GM10266 (cell line): ENCODE data around the gene CST3.

Experiments
- DNase-seq: peaks from one replicate; pipeline ENCODE4 v3.0.0; 2012; ENCODE audit errors: extremely low spot score
- TF ChIP-seq, protein P1 (sequence below): IDR thresholded peaks from 2 replicates; pipeline ENCODE4 v1.5.1; 2012; ENCODE audit warnings: mild to moderate bottlenecking, low read depth; ENCODE audit not compliant: control insufficient read depth, insufficient read depth; ENCODE audit errors: missing control alignments

Gene CST3

DNA sequence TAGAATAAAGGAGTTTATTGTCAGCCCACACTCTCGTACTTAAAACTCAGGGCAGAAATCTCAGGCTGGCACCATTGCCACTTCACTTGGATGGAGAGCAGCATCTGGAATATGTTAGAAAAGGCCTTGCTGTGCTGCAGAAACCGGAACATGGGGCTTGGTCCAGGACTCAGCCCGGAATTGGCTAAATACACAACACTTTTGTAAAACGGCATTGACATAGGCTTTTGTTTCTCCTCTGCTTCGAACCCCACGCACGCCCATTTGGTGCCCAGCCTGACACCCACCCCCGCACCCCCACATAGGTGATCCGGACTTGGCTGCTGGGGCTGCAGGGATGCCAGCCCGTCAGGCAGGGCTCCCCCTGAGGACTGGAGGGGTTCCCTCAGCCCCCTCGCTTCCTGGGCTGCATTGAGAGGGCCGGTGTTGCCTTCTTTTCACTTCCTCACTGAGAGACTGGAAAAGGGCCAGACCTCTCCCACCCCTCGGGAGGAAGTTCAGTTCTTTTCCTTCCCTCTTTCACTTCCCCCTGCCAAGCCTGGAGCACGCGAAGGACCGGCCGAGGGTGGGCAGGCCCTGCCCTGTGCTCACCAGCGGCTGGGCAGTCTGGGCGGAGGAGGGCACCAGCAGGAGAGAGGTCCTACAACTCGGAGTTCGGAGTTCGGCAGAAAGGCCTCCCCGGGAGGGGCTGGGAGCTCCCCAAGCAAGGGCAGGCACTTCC lies 17.9 kb upstream of the CST3 start:
- TF ChIP-seq, protein P1, sequence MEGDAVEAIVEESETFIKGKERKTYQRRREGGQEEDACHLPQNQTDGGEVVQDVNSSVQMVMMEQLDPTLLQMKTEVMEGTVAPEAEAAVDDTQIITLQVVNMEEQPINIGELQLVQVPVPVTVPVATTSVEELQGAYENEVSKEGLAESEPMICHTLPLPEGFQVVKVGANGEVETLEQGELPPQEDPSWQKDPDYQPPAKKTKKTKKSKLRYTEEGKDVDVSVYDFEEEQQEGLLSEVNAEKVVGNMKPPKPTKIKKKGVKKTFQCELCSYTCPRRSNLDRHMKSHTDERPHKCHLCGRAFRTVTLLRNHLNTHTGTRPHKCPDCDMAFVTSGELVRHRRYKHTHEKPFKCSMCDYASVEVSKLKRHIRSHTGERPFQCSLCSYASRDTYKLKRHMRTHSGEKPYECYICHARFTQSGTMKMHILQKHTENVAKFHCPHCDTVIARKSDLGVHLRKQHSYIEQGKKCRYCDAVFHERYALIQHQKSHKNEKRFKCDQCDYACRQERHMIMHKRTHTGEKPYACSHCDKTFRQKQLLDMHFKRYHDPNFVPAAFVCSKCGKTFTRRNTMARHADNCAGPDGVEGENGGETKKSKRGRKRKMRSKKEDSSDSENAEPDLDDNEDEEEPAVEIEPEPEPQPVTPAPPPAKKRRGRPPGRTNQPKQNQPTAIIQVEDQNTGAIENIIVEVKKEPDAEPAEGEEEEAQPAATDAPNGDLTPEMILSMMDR: no peak
- no peak for DNase-seq

DNA sequence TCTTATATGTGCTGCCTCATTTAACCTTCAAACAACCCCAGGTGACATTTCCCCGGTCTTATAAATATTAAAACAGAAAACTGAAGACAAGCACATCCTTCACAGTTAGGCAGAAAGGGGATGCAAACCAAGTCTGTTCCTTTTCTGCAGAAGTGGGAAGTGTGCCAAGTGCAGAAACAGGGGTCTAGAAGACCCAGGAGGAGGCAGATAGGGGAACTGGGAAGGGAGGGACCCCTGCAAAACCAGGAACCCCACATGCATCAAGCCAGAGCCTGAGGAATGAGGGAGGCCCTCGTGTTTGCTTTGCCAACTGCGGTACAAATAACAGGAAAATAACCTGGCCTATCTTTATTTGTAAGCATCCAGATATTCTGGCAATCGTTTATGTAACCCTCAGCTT lies 17.0 kb upstream of the CST3 start:
- TF ChIP-seq, protein P1: no peak
- no peak for DNase-seq

DNA sequence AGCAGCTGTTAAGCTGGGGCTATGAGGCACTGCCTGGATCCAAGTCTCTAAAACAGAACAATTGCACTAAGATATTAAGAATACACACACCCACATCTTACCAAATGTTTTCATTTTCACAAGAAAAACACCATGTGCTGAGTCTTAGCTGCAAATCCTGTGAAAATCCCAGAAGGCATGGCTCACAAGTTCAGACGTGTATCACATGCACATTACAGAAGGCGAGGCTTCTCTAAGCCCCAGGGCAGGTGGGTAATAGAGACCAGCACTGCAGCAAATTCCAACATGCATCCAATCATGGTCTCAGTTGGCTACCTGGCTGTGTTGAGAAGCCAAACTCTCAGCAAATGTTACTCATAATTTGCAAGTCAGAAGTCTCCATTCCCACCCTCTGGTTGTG lies 16.2 kb upstream of the CST3 start:
- TF ChIP-seq, protein P1: no peak
- no peak for DNase-seq

DNA sequence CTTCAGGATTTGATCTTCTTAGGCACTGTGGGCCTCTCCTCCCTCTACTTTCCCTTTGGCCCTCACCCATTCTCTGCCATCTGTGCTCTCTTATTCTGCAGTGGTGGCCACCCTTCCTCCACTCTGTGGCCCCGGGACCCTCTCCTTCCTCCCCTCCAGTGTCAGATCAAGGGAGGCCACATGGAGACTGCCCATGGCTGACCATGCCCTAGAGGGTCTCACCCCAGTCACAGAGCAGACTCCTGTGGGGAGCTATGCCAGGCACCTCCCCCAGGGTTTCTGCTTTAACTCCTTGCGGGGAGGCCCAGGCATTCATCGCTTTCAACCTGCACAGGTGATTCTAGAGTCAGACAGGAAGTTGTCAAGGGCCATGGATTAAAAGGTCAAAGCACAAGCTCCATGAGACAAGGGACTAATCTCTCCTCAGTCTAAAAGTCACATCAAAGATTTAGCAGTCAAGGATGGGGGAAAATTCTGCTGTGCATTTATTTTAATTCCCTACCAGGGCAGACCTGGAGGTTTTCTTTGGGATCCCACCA lies 15.7 kb upstream of the CST3 start:
- TF ChIP-seq, protein P1: no peak
- DNase-seq: no peak

DNA sequence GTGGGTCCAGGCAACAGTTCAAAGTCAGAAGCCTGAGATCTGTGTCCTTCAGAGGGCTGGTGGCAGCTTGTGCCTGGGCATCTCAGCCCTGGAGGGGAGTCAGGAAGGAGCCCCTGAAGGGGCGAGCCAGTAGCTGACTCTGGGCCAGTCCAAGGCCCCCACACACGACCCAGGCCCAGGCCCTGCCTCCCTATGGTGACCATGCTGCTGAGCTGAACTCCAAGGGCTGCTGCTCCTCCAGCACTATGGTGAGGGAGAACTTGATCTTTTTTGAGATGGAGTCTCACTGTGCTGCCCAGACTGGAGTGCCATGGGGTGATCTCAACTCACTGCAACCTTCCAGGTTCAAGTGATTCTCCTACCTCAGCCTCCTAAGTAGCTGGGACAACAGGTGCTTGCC lies 15.2 kb upstream of the CST3 start:
- DNase-seq: no peak
- TF ChIP-seq, protein P1: no peak

DNA sequence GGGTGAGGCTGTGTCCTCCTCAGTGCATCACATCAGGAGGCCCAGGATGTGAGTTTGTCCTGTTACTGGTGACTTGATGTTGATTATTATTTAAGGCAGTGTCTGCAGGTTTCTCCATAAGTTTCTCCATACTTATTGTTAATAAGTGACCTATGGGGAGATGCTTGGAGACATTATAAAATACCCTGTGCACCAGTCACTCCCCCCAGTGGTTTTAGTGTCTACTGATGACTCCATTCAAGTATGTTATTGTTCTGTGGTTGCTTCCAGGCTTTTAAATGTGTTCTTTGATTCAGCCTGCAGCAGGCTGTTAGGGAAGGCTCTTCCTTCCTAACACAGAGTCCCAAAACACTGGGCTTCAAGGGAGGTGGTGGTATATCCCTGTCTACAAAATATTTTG lies 14.6 kb upstream of the CST3 start:
- no peak for DNase-seq
- TF ChIP-seq, protein P1: no peak

DNA sequence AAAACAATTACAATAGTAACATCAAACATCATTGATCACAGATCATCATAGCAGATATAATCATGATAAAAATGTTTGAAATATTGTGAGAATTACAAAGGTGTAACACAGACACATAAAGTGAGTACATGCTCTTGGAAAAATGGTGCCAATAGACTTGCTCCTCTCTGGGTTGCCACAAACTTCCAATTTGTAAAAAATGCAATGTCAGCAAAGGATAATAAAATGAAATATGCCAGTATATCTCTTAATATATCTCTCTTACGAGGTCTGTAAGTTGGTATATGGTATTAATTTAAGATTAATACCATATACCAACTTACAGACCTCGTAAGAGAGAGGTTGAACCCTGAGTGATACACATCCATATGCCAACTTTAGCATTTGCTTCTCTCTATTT lies 13.4 kb upstream of the CST3 start:
- TF ChIP-seq, protein P1: no peak
- DNase-seq: no peak
